MM.1S (cell line): ENCODE measurements around the gene MOGAT1.

Experiments used
- DNase-seq: peaks from one replicate; pipeline ENCODE4 v3.0.0-alpha.2; 2015
- H2AFZ ChIP-seq: fragments of 300-600 bp; sonication (generic); 2 replicates; pipeline ENCODE4 v1.6.0; 2016; ENCODE audit warnings: antibody characterized with exemption, low read length
- H3F3A ChIP-seq: fragments of 300-600 bp; sonication (generic); 2 replicates; pipeline ENCODE4 v1.6.1; 2016; ENCODE audit warnings: mild to moderate bottlenecking, antibody characterized with exemption, low read length, moderate library complexity, mixed read lengths; ENCODE audit not compliant: insufficient read depth
- H3K27ac ChIP-seq: fragments of 300-600 bp; sonication (generic); 2 replicates; pipeline ENCODE4 v1.5.1; 2016; ENCODE audit warnings: mild to moderate bottlenecking, low read length
- H3K27me3 ChIP-seq: fragments of 300-600 bp; sonication (generic); replicated peaks from 2 replicates; pipeline ENCODE4 v1.6.0; 2016; ENCODE audit warnings: low read length; ENCODE audit not compliant: insufficient read depth
- H3K36me3 ChIP-seq: fragments of 300-600 bp; sonication (generic); replicated peaks from 2 replicates; pipeline ENCODE4 v1.6.1; 2016; ENCODE audit warnings: mild to moderate bottlenecking, low read length, mixed read lengths; ENCODE audit not compliant: insufficient read depth
- H3K4me1 ChIP-seq: fragments of 300-600 bp; sonication (generic); 2 replicates; pipeline ENCODE4 v1.6.1; 2016; ENCODE audit warnings: low read length, mixed read lengths
- H3K4me2 ChIP-seq: fragments of 300-600 bp; sonication (generic); 2 replicates; pipeline ENCODE4 v1.6.0; 2016; ENCODE audit warnings: low read depth, low read length
- H3K4me3 ChIP-seq: fragments of 300-600 bp; sonication (generic); 2 replicates; pipeline ENCODE4 v1.5.1; 2016; ENCODE audit warnings: low read length, mixed read lengths
- H3K79me2 ChIP-seq: fragments of 300-600 bp; sonication (generic); 2 replicates; pipeline ENCODE4 v1.6.1; 2016; ENCODE audit warnings: mixed run types, low read length, mixed read lengths
- H3K9ac ChIP-seq: fragments of 300-600 bp; sonication (generic); 2 replicates; pipeline ENCODE4 v1.6.1; 2016; ENCODE audit warnings: low read length, mixed read lengths
- H3K9me2 ChIP-seq: fragments of 300-600 bp; sonication (generic); replicated peaks from 2 replicates; pipeline ENCODE4 v1.6.1; 2016; ENCODE audit warnings: mild to moderate bottlenecking, low read length, mixed read lengths; ENCODE audit not compliant: insufficient read depth
- H3K9me3 ChIP-seq: fragments of 300-600 bp; sonication (generic); replicated peaks from 2 replicates; pipeline ENCODE4 v1.6.1; 2016; ENCODE audit warnings: mild to moderate bottlenecking, low read length, mixed read lengths; ENCODE audit not compliant: insufficient read depth
- H4K20me1 ChIP-seq: fragments of 300-600 bp; sonication (generic); 2 replicates; pipeline ENCODE4 v1.6.1; 2016; ENCODE audit warnings: mild to moderate bottlenecking, low read length, moderate library complexity, mixed read lengths; ENCODE audit not compliant: insufficient read depth
- CTCF ChIP-seq: fragments of 300-600 bp; sonication (generic); IDR thresholded peaks from 2 replicates; pipeline ENCODE4 v1.5.1; 2016; ENCODE audit warnings: antibody characterized with exemption, low read length, mixed read lengths
- EZH2 ChIP-seq: fragments of 300-600 bp; sonication (generic); optimal IDR thresholded peaks from 2 replicates; pipeline ENCODE3; 2017; ENCODE audit warnings: low read depth, mild to moderate bottlenecking, antibody characterized with exemption, low read length, mixed read lengths
- EZH2phosphoT487 ChIP-seq: fragments of 300-600 bp; sonication (generic); IDR thresholded peaks from 2 replicates; pipeline ENCODE4 v1.6.1; 2018; ENCODE audit warnings: antibody characterized with exemption, low read length

The MOGAT1 gene

GRCh38 chr2:222646008-222646407 lies 25.4 kb upstream of the MOGAT1 start:
- Histone ChIP-seq H3K36me3 (peaks cover 19% of the 10 kb centered on the region; the same call in 1 of the 2 replicates), H3K9me3 (no peaks in the 10 kb centered on the region), H3K9me2 (no peaks in the 10 kb centered on the region), H3K4me1 (peaks cover 6% of the 10 kb centered on the region; the same call in 1 of the 2 replicates), H3K4me3 (no peak overlapping the region), H3F3A (no peaks in the 10 kb centered on the region), H2AFZ (no peak overlapping the region), H3K4me2 (no peak overlapping the region), H3K9ac (no peak overlapping the region), H3K79me2 (peaks cover 88% of the 10 kb centered on the region), H4K20me1 (no peaks in the 10 kb centered on the region; the same call in 1 of the 2 replicates), H3K27ac (no peak overlapping the region), H3K27me3 (no peaks in the 10 kb centered on the region)
- DNase-seq = no peak
- TF ChIP-seq CTCF (no peak), EZH2phosphoT487 (no peak), EZH2 (no peak)

GRCh38 chr2:222649801-222650200 lies 21.7 kb upstream of the MOGAT1 start:
- no peak for TF ChIP-seq CTCF
- no peak for TF ChIP-seq EZH2
- no peak for TF ChIP-seq EZH2phosphoT487
- H3K9me3 ChIP-seq = no peaks in the 10 kb centered on the region
- H3K4me3 ChIP-seq = no peak overlapping the region
- no peaks in the 10 kb centered on the region for H3K27me3 ChIP-seq
- peaks cover 93% of the 10 kb centered on the region for H3K79me2 ChIP-seq
- H3K9me2 ChIP-seq = no peaks in the 10 kb centered on the region
- H3K9ac ChIP-seq = no peak overlapping the region
- H3K4me2 ChIP-seq = no peak overlapping the region
- H3K27ac ChIP-seq = no peak overlapping the region
- peaks cover 12% of the 10 kb centered on the region for H4K20me1 ChIP-seq
- H3F3A ChIP-seq = peaks cover 15% of the 10 kb centered on the region
- H2AFZ ChIP-seq = no peak overlapping the region
- DNase-seq = no peak
- H3K4me1 ChIP-seq = peaks cover 35% of the 10 kb centered on the region
- peaks cover 8% of the 10 kb centered on the region; the same call in 1 of the 2 replicates for H3K36me3 ChIP-seq

GRCh38 chr2:222651718-222652418 lies 19.6 kb upstream of the MOGAT1 start:
- Histone ChIP-seq H3K9me3 (no peaks in the 10 kb centered on the region), H4K20me1 (peaks cover 12% of the 10 kb centered on the region), H3K4me2 (no peak overlapping the region), H3K27ac (no peak overlapping the region), H3K9ac (no peak overlapping the region), H3K4me1 (peaks cover 29% of the 10 kb centered on the region), H3K9me2 (no peaks in the 10 kb centered on the region), H3K4me3 (no peak overlapping the region), H3K79me2 (peaks cover 90% of the 10 kb centered on the region), H3F3A (peaks cover 24% of the 10 kb centered on the region), H3K27me3 (no peaks in the 10 kb centered on the region), H2AFZ (no peak overlapping the region), H3K36me3 (peaks cover 5% of the 10 kb centered on the region; the same call in 1 of the 2 replicates)
- no peak for TF ChIP-seq CTCF
- TF ChIP-seq EZH2phosphoT487 = no peak
- TF ChIP-seq EZH2 = no peak
- no peak for DNase-seq
